CD14-positive monocyte (primary cell): ENCODE data around the gene TXNDC11. TPM values are rescaled to one million over a fixed set of nuclear protein-coding genes. Genes with fewer than 3 reads are reported as not detected.
A peak's percentile ranks its signal among the peaks of the same experiment; 100 is the strongest.

ENCODE experiments used
- DNase-seq, 3 donors: peaks; one replicate each; pipeline ENCODE4 v3.0.0-alpha.2; 2011 to 2022
- H2AFZ ChIP-seq: 2 replicates; pipeline ENCODE4 v1.6.0; 2012; ENCODE audit warnings: mild to moderate bottlenecking, low read depth, low read length, inconsistent platforms; ENCODE audit not compliant: insufficient read depth, poor library complexity, severe bottlenecking
- H3K27ac ChIP-seq, 2 donors: 1 replicate in 1 of 2; 2 replicates in 1 of 2; pipeline ENCODE4 v1.5.1; 2012 to 2013; ENCODE audit warnings: low read length in 2 of 2, control low read depth in 1 of 2, inconsistent platforms in 1 of 2, low read depth in 1 of 2, mild to moderate bottlenecking in 1 of 2
- H3K27me3 ChIP-seq, 2 donors: one replicate each; pipeline versions ENCODE4 v1.6.0 to v1.6.1; 2011 to 2013; ENCODE audit warnings: low read length in 2 of 2; ENCODE audit not compliant: control insufficient read depth in 2 of 2, insufficient read depth in 2 of 2
- H3K36me3 ChIP-seq, 2 donors: replicated peaks in 1 of 2; 1 replicate in 1 of 2; 2 replicates in 1 of 2; pipeline versions ENCODE4 v1.5.1 to v1.6.1; 2012 to 2013; ENCODE audit warnings: low read length in 2 of 2, control low read depth in 1 of 2, inconsistent platforms in 1 of 2, mild to moderate bottlenecking in 1 of 2; ENCODE audit not compliant: insufficient read depth in 2 of 2, control insufficient read depth in 1 of 2
- H3K4me1 ChIP-seq, 2 donors: 1 replicate in 1 of 2; 2 replicates in 1 of 2; pipeline versions ENCODE4 v1.5.1 to v1.6.1; 2012 to 2013; ENCODE audit warnings: low read length in 2 of 2, control low read depth in 1 of 2, inconsistent platforms in 1 of 2, mild to moderate bottlenecking in 1 of 2, moderate library complexity in 1 of 2; ENCODE audit not compliant: insufficient read depth in 2 of 2, control insufficient read depth in 1 of 2
- H3K4me2 ChIP-seq: replicated peaks from 2 replicates; pipeline ENCODE3; 2012; ENCODE audit warnings: low read length, moderate library complexity, mild to moderate bottlenecking; ENCODE audit not compliant: poor library complexity, severe bottlenecking; ENCODE audit errors: extremely low read depth
- H3K4me3 ChIP-seq, 3 experiments: fragments of 200-600 bp in 1 of 3; sonication (generic) in 1 of 3; replicated peaks in 1 of 3; 1 replicate in 2 of 3; 2 replicates in 1 of 3; pipeline ENCODE4 v1.5.1; 2011 to 2013; ENCODE audit warnings: low read length in 3 of 3, mild to moderate bottlenecking in 3 of 3, control low read depth in 2 of 3, low read depth in 2 of 3, inconsistent platforms in 1 of 3, moderate library complexity in 1 of 3
- H3K79me2 ChIP-seq: 2 replicates; pipeline ENCODE4 v1.6.0; 2012; ENCODE audit warnings: mild to moderate bottlenecking, control low read depth, inconsistent platforms, low read length, moderate library complexity; ENCODE audit not compliant: insufficient read depth
- H3K9ac ChIP-seq: 2 replicates; pipeline ENCODE4 v1.6.0; 2017; ENCODE audit warnings: low read length, mild to moderate bottlenecking; ENCODE audit not compliant: insufficient read depth, poor library complexity, severe bottlenecking
- H3K9me3 ChIP-seq, 2 donors: replicated peaks in 1 of 2; 1 replicate in 1 of 2; 2 replicates in 1 of 2; pipeline versions ENCODE4 v1.5.1 to v1.6.1; 2012 to 2013; ENCODE audit warnings: low read length in 2 of 2, control low read depth in 1 of 2; ENCODE audit not compliant: control insufficient read depth in 1 of 2, insufficient read depth in 1 of 2
- H4K20me1 ChIP-seq: 2 replicates; pipeline ENCODE4 v1.6.0; 2012; ENCODE audit warnings: mild to moderate bottlenecking, low read length, control low read depth, moderate library complexity; ENCODE audit not compliant: insufficient read depth
- H3K27ac Mint-ChIP-seq, 7 donors: one replicate each; pipeline ENCODE4 v1.8.0; 2020; ENCODE audit warnings: mild to moderate bottlenecking in 7 of 7, mixed read lengths in 7 of 7, moderate library complexity in 6 of 7, inconsistent platforms in 2 of 7
- H3K27me3 Mint-ChIP-seq, 3 donors: one replicate each; pipeline ENCODE4 v1.8.0; 2021 to 2022; ENCODE audit warnings: low read depth in 3 of 3, mild to moderate bottlenecking in 3 of 3, mixed read lengths in 3 of 3, moderate library complexity in 3 of 3, inconsistent platforms in 1 of 3
- H3K36me3 Mint-ChIP-seq, 2 donors: one replicate each; pipeline ENCODE4 v1.8.0; 2020; ENCODE audit warnings: mixed read lengths in 2 of 2, inconsistent platforms in 1 of 2, mild to moderate bottlenecking in 1 of 2
- H3K4me1 Mint-ChIP-seq: one replicate; pipeline ENCODE4 v1.8.0; 2020; ENCODE audit warnings: mild to moderate bottlenecking, mixed read lengths
- H3K4me3 Mint-ChIP-seq, 2 donors: one replicate each; pipeline ENCODE4 v1.8.0; 2020; ENCODE audit warnings: mild to moderate bottlenecking in 2 of 2, mixed read lengths in 2 of 2, moderate library complexity in 1 of 2
- H3K9me3 Mint-ChIP-seq, 7 donors: one replicate each; pipeline ENCODE4 v1.8.0; 2020 to 2022; ENCODE audit warnings: mixed read lengths in 7 of 7, mild to moderate bottlenecking in 6 of 7, moderate library complexity in 6 of 7, inconsistent platforms in 2 of 7
- WGBS: methylation state at CpG from one replicate; pipeline ENCODE4 v1.1.5; 2013; ENCODE audit warnings: missing lambda C conversion rate; ENCODE audit not compliant: insufficient coverage; 5-methylcytosine and 5-hydroxymethylcytosine counted together
- intact Hi-C, 2 donors: fragments of 100-400 bp; cut with micrococcal nuclease; formaldehyde crosslinking; loops; one replicate each; pipeline versions ENCODE4 v1.15.0 to v1.15.1; 2023
- polyA plus RNA-seq, 3 donors: library from polyadenylated mRNA; depleted of rRNA in 1 of 3; unstranded in 2 of 3; stranded (reverse) in 1 of 3; fragments of 300-500 nt in 2 of 3; fragments of >200 nt in 1 of 3; fragmentation: Illumina TruSeq in 2 of 3; gene quantifications; 1 replicate in 2 of 3; 2 replicates in 1 of 3; pipeline ENCODE4 v1.2.3, GENCODE V29; 2012 to 2021
- TF ChIP-seq, protein P1 (sequence below): fragments of 200-600 bp; IDR thresholded peaks from one replicate; pipeline ENCODE4 v1.8.0; 2022; ENCODE audit warnings: antibody characterized with exemption, mild to moderate bottlenecking

The TXNDC11 gene
- polyA plus RNA-seq, 3 donors = 32.9 to 60.0 (median 40.6) TPM

GRCh38 chr16:11670171-11671131, 72.2 kb downstream of the TXNDC11 start:
- Mint-ChIP-seq H3K36me3 (peaks cover 27 to 45% of the 10 kb centered on the region in 2 donors), H3K4me3 (peak overlapping the region; percentile 91 to 92), H3K9me3 (peaks cover 0 to 4% (median 0%) of the 10 kb centered on the region in 7 donors), H3K27me3 (peaks cover 11 to 15% (median 14%) of the 10 kb centered on the region in 3 donors), H3K4me1 (peaks cover 65% of the 10 kb centered on the region), H3K27ac (peak overlapping the region; percentile 94 to 98 (median 97))
- Histone ChIP-seq H4K20me1 (peaks cover 66% of the 10 kb centered on the region), H3K9me3 (no peaks in the 10 kb centered on the region), H3K4me1 (peaks cover 56 to 65% of the 10 kb centered on the region in 2 donors), H3K4me3 (peak overlapping the region; percentile 79 to 92 (median 91)), H3K9ac (peak overlapping the region; percentile 96), H3K4me2 (peak overlapping the region; percentile 88), H3K79me2 (peaks cover 66% of the 10 kb centered on the region), H3K27me3 (no peaks in the 10 kb centered on the region), H3K36me3 (peaks cover 7 to 22% of the 10 kb centered on the region in 2 donors), H2AFZ (no peak overlapping the region), H3K27ac (peak overlapping the region; percentile 95 to 96)
- TF ChIP-seq, protein P1, sequence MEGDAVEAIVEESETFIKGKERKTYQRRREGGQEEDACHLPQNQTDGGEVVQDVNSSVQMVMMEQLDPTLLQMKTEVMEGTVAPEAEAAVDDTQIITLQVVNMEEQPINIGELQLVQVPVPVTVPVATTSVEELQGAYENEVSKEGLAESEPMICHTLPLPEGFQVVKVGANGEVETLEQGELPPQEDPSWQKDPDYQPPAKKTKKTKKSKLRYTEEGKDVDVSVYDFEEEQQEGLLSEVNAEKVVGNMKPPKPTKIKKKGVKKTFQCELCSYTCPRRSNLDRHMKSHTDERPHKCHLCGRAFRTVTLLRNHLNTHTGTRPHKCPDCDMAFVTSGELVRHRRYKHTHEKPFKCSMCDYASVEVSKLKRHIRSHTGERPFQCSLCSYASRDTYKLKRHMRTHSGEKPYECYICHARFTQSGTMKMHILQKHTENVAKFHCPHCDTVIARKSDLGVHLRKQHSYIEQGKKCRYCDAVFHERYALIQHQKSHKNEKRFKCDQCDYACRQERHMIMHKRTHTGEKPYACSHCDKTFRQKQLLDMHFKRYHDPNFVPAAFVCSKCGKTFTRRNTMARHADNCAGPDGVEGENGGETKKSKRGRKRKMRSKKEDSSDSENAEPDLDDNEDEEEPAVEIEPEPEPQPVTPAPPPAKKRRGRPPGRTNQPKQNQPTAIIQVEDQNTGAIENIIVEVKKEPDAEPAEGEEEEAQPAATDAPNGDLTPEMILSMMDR = no peak
- DNase-seq = peak in 1 of 3 donors; percentile 51
- intact Hi-C loops = no loop called here
- 87% methylated on average over 19 of the region's 27 CpGs for WGBS

- Histone ChIP-seq H3K4me3 (peak overlapping the region; percentile 79 to 92 (median 91)), H3K36me3 (peaks cover 7 to 15% of the 10 kb centered on the region in 2 donors), H3K4me1 (peaks cover 52 to 60% of the 10 kb centered on the region in 2 donors), H3K27me3 (no peaks in the 10 kb centered on the region), H3K79me2 (peaks cover 58% of the 10 kb centered on the region), H3K9me3 (no peaks in the 10 kb centered on the region), H4K20me1 (peaks cover 57% of the 10 kb centered on the region), H2AFZ (no peak overlapping the region), H3K9ac (peak overlapping the region; percentile 96), H3K27ac (peak overlapping the region; percentile 95 to 96), H3K4me2 (peak overlapping the region; percentile 88)
- whole genome bisulfite sequencing = 29% methylated on average over 16 of the region's 22 CpGs
- Mint-ChIP-seq H3K27me3 (peaks cover 12 to 17% (median 15%) of the 10 kb centered on the region in 3 donors), H3K9me3 (peaks cover 0 to 4% (median 0%) of the 10 kb centered on the region in 7 donors), H3K27ac (peak overlapping the region; percentile 94 to 98 (median 97)), H3K4me1 (peaks cover 62% of the 10 kb centered on the region), H3K36me3 (peaks cover 20 to 38% of the 10 kb centered on the region in 2 donors), H3K4me3 (peak overlapping the region; percentile 91 to 92)
- peak; percentile 94 to 99 (median 96) for DNase-seq
- intact Hi-C loops = loop anchor here (2.0 to 5.0 kb wide), 2 partner anchors 31 to 33 kb away; no protein-coding TSS in a partner anchor
- TF ChIP-seq, protein P1 = no peak
Observed at GRCh38 chr16:11669380-11670146, 73.1 kb downstream of the TXNDC11 start.
